ENCODE measurements around the gene ZNF541.
"Not testable (repeated sequence)": the region's sequence is repeated elsewhere in the genome, so short reads cannot be mapped to it uniquely, and the experiment has no call there.

Gene ZNF541

DNA sequence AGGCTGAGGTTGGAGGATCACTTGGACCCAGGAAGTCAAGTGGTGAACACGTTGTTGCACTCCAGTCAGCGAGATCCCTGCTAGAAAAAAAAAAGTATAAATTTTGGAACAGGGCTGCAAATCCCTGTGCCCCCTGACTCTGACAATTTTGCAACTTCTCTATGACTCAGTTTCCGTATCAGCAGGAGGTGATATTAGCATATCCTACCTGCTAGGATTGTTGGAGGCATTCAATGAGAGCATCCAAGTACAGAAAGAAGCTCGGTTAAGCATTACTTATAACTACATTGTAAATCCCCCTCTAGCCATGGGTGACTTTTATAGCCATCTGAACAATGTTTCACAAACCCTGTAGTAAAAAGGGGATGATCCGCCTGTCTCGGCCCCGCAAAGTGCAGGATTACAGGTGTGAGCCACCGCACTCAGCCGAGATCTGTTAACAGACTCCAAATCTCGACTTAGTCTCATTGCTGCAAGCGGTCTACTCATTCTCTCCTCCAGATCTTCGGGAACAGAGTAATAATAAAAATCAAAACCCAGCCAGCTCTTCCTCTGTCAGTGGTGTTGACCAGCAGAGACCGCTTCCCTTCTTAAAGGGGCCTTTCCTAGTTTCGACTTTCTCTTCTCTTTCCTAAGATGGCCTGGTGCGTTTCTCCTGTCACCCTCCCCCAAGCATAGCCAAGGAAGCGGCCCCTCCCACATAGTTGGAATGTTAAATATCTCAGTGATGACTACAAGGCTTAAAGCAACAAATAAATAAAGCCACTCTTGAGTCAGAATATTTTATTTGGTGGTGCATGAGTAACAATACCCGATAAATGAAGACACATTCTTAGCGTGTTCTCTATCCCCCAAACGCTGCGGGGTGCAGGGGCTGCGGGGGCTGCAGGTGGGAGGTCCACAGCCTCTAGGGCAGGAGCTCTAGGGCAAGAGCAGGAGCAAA lies 25.7 kb upstream of the ZNF541 start:
- H3K27ac ChIP-seq (ENCODE audit: low read depth, low read length, severe bottlenecking), result peak overlapping the region; percentile 90
- 8 to 13% methylated on average over 13 to 15 of the region's 21 CpGs for WGBS, 2 experiments (ENCODE audit: insufficient coverage in 2 of 2)
- peak overlapping the region; percentile 21 for H3K4me3 ChIP-seq (ENCODE audit: extremely low read depth, insufficient read depth, low read length, poor library complexity, severe bottlenecking)
- H3K36me3 ChIP-seq (ENCODE audit: control insufficient read depth, insufficient read depth, low read length), result no peaks in the 10 kb centered on the region
- H3K9me3 ChIP-seq (ENCODE audit: control insufficient read depth, low read length), result no peaks in the 10 kb centered on the region
- peaks cover 3% of the 10 kb centered on the region for H3K4me1 ChIP-seq (ENCODE audit: control insufficient read depth, insufficient read depth, low read length, poor library complexity, severe bottlenecking)

DNA sequence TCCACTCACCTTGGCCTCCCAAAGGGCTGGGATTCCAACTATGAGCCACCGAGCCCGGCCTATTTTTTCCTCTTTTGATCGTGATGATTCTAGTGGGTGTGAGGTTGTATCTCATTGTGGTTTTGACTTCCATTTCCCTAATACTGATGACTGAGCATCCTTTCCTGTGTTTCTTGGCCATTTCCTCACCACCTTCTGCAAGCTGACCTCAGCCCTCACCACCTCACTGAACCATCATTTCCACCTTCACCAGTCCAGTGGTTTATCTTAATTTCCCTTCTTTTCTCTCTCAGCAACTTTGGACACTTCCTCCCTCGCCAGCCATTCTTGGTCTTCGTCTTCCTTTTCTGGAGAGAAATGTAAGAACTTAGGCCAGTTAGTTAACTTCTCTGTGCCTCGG lies 23.0 kb upstream of the ZNF541 start:
- 83 to 98% methylated on average over 1 to 4 of the region's 6 CpGs for WGBS, 2 experiments (ENCODE audit: insufficient coverage in 2 of 2)
- H3K4me1 ChIP-seq (ENCODE audit: control insufficient read depth, insufficient read depth, low read length, poor library complexity, severe bottlenecking), result peaks cover 3% of the 10 kb centered on the region
- H3K4me3 ChIP-seq (ENCODE audit: extremely low read depth, insufficient read depth, low read length, poor library complexity, severe bottlenecking), result no peak overlapping the region
- no peaks in the 10 kb centered on the region for H3K9me3 ChIP-seq (ENCODE audit: control insufficient read depth, low read length)
- H3K36me3 ChIP-seq (ENCODE audit: control insufficient read depth, insufficient read depth, low read length), result no peaks in the 10 kb centered on the region
- no peak overlapping the region for H3K27ac ChIP-seq (ENCODE audit: low read depth, low read length, severe bottlenecking)

DNA sequence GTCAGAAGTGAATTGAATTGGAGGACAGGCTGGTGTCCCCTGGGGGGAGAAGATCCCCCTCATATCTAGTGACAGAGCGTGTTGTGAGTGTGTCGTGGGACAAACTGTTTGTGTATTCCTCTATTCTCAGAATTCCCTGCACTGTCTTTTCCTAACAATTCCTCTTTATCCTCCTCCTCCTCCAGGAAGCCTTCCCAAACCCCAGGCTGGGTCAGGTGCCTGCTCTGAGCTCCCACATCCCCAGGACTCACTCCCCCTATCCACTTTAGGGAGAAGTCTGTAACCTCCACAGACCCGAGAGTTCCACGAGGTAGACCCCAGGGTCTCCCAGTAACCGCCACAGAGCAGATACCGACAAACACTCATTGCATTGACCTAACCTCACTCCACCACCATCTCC lies 20.9 kb upstream of the ZNF541 start:
- Histone ChIP-seq H3K4me3 (ENCODE audit: extremely low read depth, insufficient read depth, low read length, poor library complexity, severe bottlenecking) (no peak overlapping the region), H3K36me3 (ENCODE audit: control insufficient read depth, insufficient read depth, low read length) (no peaks in the 10 kb centered on the region), H3K9me3 (ENCODE audit: control insufficient read depth, low read length) (no peaks in the 10 kb centered on the region), H3K4me1 (ENCODE audit: control insufficient read depth, insufficient read depth, low read length, poor library complexity, severe bottlenecking) (no peaks in the 10 kb centered on the region), H3K27ac (ENCODE audit: low read depth, low read length, severe bottlenecking) (no peak overlapping the region)
- 90 to 93% methylated on average over 5 to 6 of the region's 6 CpGs for WGBS, 2 experiments (ENCODE audit: insufficient coverage in 2 of 2)

DNA sequence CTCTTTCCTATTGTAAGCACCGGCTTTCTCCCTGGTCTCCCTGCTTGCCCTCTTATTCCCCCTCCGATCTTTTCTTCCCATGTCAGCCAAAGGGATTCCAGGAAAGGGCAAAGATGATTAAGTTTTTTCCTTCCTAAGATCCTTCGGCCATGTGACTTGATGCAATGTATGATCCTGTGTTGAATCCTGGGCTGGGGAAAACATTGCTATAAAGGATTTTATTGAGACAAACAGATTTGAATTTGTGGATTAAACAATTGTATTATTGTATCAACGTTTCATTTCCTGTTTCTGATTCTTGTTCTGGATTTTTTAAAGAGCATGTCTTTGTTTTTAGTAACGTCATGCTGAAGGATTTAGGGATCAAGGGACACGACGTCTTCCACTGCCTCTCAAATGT lies 16.9 kb upstream of the ZNF541 start:
- 66 to 90% methylated on average over 3 to 4 of the region's 7 CpGs for WGBS, 2 experiments (ENCODE audit: insufficient coverage in 2 of 2)
- Histone ChIP-seq H3K27ac (ENCODE audit: low read depth, low read length, severe bottlenecking) (no peak overlapping the region), H3K36me3 (ENCODE audit: control insufficient read depth, insufficient read depth, low read length) (no peaks in the 10 kb centered on the region), H3K9me3 (ENCODE audit: control insufficient read depth, low read length) (no peaks in the 10 kb centered on the region), H3K4me3 (ENCODE audit: extremely low read depth, insufficient read depth, low read length, poor library complexity, severe bottlenecking) (no peak overlapping the region), H3K4me1 (ENCODE audit: control insufficient read depth, insufficient read depth, low read length, poor library complexity, severe bottlenecking) (no peaks in the 10 kb centered on the region)

DNA sequence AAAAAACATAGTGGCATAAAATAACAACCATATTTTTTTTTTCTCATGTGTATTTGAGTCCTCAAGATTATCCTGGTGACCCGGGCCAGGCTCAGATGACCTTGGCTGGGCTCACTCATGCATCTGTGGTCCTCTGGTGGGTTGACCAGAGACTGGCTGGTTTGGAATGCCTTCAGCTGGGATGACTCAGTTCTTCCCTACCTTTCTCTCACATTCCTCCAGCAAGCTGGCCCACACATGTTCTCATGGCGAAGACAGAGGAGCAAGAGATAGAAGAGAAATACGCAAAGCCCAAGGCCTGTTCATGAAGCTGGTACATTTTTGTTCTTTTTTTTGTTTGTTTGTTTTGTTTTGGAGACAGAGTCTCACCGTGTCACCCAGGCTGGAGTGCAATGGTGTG lies 14.3 kb upstream of the ZNF541 start:
- H3K4me1 ChIP-seq (ENCODE audit: control insufficient read depth, insufficient read depth, low read length, poor library complexity, severe bottlenecking), result no peaks in the 10 kb centered on the region
- H3K4me3 ChIP-seq (ENCODE audit: extremely low read depth, insufficient read depth, low read length, poor library complexity, severe bottlenecking), result no peak overlapping the region
- H3K36me3 ChIP-seq (ENCODE audit: control insufficient read depth, insufficient read depth, low read length), result no peaks in the 10 kb centered on the region
- whole genome bisulfite sequencing, 2 experiments (ENCODE audit: insufficient coverage in 2 of 2), result 96 to 100% methylated on average over 3 of the region's 4 CpGs
- H3K9me3 ChIP-seq (ENCODE audit: control insufficient read depth, low read length), result no peaks in the 10 kb centered on the region
- H3K27ac ChIP-seq (ENCODE audit: low read depth, low read length, severe bottlenecking), result peak overlapping the region; percentile 11

DNA sequence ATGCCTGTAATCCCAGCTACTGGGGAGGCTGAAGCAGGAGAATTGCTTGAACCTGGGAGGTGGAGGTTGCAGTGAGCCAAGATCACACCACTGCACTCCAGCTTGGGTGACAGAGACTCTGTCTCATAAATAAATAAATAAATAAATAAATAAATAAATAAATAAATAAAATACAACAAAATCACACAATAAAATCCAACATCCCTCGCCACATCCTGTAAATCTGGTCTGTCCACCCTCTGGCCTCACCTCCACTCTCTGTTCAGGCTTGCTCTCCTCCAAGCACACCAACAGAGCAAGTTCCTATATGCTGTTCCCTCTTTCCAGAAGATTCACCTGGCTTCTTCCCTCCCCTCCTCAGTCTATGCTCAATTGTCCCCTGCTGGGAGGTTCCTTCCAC lies 10.2 kb upstream of the ZNF541 start:
- H3K9me3 ChIP-seq (ENCODE audit: control insufficient read depth, low read length); H3K36me3 ChIP-seq (ENCODE audit: control insufficient read depth, insufficient read depth, low read length); H3K4me1 ChIP-seq (ENCODE audit: control insufficient read depth, insufficient read depth, low read length, poor library complexity, severe bottlenecking); H3K27ac ChIP-seq (ENCODE audit: low read depth, low read length, severe bottlenecking); H3K4me3 ChIP-seq (ENCODE audit: extremely low read depth, insufficient read depth, low read length, poor library complexity, severe bottlenecking): not testable (repeated sequence)
- WGBS, 2 experiments (ENCODE audit: insufficient coverage in 2 of 2), result 92 to 100% methylated on average over 1 of the region's 1 CpG

DNA sequence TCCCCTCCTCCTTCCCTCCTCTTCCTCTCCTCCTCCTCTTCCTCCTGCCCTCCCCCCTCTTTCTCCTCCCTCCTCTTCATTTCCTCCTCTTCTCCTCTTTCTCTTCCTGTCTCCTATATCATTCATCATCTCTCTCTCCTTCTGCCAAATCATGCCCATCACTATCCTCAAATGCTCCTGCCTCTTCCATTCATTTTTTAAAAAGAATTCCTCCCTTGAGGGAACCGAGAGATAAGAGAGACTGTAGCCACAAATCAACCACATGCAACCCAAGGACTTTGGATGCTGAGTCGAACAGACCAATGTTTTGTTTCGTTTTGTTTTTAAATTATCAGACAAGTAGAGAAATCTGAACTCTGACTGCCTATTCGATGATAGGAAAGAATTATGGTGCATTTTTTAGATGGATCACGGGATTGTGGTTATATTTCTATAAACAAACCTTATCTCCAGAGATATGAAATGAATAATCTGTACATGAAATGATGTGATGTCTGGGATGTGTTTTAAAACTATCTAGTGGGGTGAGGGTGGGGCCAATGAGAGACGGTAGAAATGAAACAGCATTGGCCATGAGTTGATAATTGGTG lies 9.5 kb upstream of the ZNF541 start:
- Histone ChIP-seq H3K9me3 (ENCODE audit: control insufficient read depth, low read length) (peaks cover 4% of the 10 kb centered on the region), H3K27ac (ENCODE audit: low read depth, low read length, severe bottlenecking) (no peak overlapping the region), H3K4me3 (ENCODE audit: extremely low read depth, insufficient read depth, low read length, poor library complexity, severe bottlenecking) (no peak overlapping the region), H3K36me3 (ENCODE audit: control insufficient read depth, insufficient read depth, low read length) (no peaks in the 10 kb centered on the region), H3K4me1 (ENCODE audit: control insufficient read depth, insufficient read depth, low read length, poor library complexity, severe bottlenecking) (no peaks in the 10 kb centered on the region)
- WGBS, 2 experiments (ENCODE audit: insufficient coverage in 2 of 2), result 78 to 80% methylated on average over 1 to 3 of the region's 6 CpGs

DNA sequence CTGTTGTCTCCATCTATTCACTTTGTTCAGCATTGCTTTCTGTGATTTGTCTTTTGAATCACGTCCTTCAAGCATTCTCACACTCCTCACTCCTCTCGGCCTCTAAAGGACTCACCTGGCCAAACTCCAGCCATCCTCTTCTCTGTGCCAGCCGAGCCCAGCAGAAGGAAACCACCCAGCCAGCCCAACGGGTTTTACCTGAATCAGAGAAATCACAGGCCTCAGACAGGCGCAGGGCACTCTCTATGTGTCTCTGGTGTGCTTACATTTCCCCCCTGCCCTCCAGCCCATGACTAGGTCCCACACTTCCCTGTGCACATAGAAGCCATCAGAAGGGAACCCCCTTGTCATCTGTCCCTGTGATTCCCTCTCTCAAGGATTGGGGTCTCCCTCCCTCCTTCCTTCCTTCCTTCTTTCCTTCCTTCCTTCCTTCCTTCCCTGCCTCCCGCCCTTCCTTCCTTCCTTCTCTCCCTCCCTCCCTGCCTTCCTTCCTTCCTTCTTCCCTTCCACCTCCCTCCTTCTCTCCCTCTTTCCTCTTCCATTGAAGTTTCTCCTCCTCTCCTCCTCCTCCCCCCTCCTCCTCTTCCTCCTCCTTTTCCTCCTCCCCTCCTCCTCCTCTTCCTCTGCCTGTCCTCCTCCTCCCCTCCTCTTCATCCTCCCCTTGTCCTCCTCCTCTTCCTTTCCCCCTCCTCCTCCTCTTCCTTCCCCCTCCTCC lies 8.8 kb upstream of the ZNF541 start:
- H3K9me3 ChIP-seq (ENCODE audit: control insufficient read depth, low read length), result peaks cover 4% of the 10 kb centered on the region
- 79 to 90% methylated on average over 6 of the region's 6 CpGs for WGBS, 2 experiments (ENCODE audit: insufficient coverage in 2 of 2)
- H3K4me3 ChIP-seq (ENCODE audit: extremely low read depth, insufficient read depth, low read length, poor library complexity, severe bottlenecking), result no peak overlapping the region
- no peaks in the 10 kb centered on the region for H3K36me3 ChIP-seq (ENCODE audit: control insufficient read depth, insufficient read depth, low read length)
- H3K27ac ChIP-seq (ENCODE audit: low read depth, low read length, severe bottlenecking), result no peak overlapping the region
- H3K4me1 ChIP-seq (ENCODE audit: control insufficient read depth, insufficient read depth, low read length, poor library complexity, severe bottlenecking), result no peaks in the 10 kb centered on the region

DNA sequence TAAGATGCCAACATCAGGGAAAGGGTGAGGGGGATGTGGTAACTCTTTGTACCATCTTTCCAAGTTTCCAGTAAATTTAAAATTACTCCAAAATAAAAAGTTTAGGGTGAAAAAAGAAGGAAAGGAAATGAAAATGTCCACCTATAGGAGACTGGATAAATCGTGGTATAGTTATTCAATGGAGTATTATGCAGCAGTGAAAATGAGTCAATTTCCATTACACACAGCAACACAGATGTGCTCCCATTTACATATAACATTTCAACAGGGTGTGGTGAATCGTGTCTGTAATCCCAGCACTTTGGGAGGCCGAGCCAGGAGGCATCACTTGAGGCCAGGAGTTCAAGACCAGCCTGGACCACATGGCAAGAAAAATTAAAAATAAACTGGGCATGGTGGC lies 7.4 kb upstream of the ZNF541 start:
- no peaks in the 10 kb centered on the region for H3K36me3 ChIP-seq (ENCODE audit: control insufficient read depth, insufficient read depth, low read length)
- H3K4me1 ChIP-seq (ENCODE audit: control insufficient read depth, insufficient read depth, low read length, poor library complexity, severe bottlenecking), result no peaks in the 10 kb centered on the region
- 76 to 84% methylated on average over 2 of the region's 3 CpGs for WGBS, 2 experiments (ENCODE audit: insufficient coverage in 2 of 2)
- no peak overlapping the region for H3K4me3 ChIP-seq (ENCODE audit: extremely low read depth, insufficient read depth, low read length, poor library complexity, severe bottlenecking)
- no peak overlapping the region for H3K27ac ChIP-seq (ENCODE audit: low read depth, low read length, severe bottlenecking)
- peaks cover 4% of the 10 kb centered on the region for H3K9me3 ChIP-seq (ENCODE audit: control insufficient read depth, low read length)

DNA sequence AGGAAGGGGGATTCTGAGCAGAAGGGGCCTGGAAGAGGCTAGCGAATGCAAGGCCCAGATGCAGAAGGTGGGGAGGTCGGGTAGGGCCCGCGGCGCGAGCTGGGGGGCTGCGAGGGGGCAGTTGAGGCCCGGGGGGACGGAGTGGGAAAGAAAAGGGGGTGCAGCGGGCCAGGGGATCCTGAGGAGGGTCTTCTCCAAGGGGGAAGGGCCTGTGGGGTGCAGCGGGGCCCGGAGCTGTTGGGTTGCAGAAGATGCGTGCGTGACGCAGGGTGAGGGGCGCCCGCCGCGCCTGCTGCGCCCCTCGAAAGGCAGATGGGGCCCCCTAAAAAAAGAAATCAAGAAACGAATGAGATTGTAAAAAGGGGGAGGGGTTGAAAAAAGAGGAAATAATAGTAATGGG lies 313 bp downstream of the ZNF541 start:
- WGBS, 2 experiments (ENCODE audit: insufficient coverage in 2 of 2), result 96 to 98% methylated on average over 10 to 17 of the region's 22 CpGs
- Histone ChIP-seq H3K9me3 (ENCODE audit: control insufficient read depth, low read length) (no peaks in the 10 kb centered on the region), H3K36me3 (ENCODE audit: control insufficient read depth, insufficient read depth, low read length) (no peaks in the 10 kb centered on the region), H3K4me1 (ENCODE audit: control insufficient read depth, insufficient read depth, low read length, poor library complexity, severe bottlenecking) (no peaks in the 10 kb centered on the region), H3K27ac (ENCODE audit: low read depth, low read length, severe bottlenecking) (no peak overlapping the region), H3K4me3 (ENCODE audit: extremely low read depth, insufficient read depth, low read length, poor library complexity, severe bottlenecking) (no peak overlapping the region)

All from mesodermal cell (in vitro differentiated cells).